ENCODE measurements around the gene PLPPR2. TPM values are rescaled to one million over a fixed set of nuclear protein-coding genes. Genes with fewer than 3 reads are reported as not detected.

PLPPR2 gene
- total RNA-seq, 2 experiments from 2014 or later, result 3.6 to 4.7 TPM

DNA sequence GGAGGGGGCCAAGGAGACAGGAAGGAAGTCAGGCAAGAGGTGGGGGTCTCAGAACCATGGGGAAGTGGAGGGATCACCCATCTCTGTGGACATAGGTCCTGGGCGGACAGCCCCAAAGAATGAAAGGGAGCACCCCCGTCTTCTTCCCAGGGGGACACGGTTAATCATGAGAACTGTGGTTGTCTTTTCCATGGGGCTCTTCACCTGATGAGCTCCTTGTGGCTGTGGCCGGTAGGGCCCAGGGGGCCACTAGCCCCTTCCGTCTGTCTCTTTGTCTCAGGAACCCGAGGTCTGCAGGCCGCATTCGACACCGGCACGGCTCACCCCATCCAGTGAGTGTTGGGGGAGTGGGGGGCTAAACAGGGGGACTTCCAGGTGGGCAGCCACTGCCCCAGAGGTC, 8.6 kb downstream of the PLPPR2 start:
- Mint-ChIP-seq H3K27me3 (no peaks in the 10 kb centered on the region), H3K9me3 (no peaks in the 10 kb centered on the region), H3K4me1 (ENCODE audit: low read depth) (no peaks in the 10 kb centered on the region), H3K36me3 (peaks cover 4% of the 10 kb centered on the region), H3K27ac (no peak overlapping the region), H3K4me3 (no peak overlapping the region)
- intact Hi-C loops (cut with micrococcal nuclease), result no loop called here
- no peak for DNase-seq
- ChIA-PET CTCF (no interaction called here), POLR2A (interaction anchor here (0.6 kb wide), 1 partner anchor 24 kb away, joined by 3 read pairs; no protein-coding TSS in a partner anchor)

DNA sequence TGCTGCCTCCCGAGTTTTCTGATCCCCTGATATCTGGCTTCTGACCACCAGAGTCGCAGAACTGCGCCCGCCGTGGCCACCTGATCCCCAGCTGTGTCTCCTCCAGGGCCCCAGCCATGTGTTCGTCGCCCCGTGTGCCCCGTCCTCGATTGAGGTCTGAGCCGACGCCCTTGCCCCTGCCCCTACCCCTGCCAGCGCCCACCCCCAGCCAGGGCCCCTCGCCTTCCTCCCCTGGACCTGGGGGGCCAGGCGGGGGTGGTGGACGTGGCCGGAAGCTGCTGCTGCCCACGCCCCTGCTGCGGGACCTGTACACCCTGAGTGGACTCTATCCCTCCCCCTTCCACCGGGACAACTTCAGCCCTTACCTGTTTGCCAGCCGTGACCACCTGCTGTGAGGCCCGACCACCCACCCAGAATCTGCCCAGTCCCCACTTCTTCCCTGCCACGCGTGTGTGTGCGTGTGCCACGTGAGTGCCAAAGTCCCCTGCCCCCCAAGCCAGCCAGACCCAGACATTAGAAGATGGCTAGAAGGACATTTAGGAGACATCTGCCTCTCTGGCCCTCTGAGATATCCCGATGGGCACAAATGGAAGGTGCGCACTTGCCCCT, 9.2 kb downstream of the PLPPR2 start:
- ChIA-PET POLR2A (no interaction called here), CTCF (no interaction called here)
- Mint-ChIP-seq H3K4me3 (no peak overlapping the region), H3K4me1 (ENCODE audit: low read depth) (no peaks in the 10 kb centered on the region), H3K27me3 (no peaks in the 10 kb centered on the region), H3K9me3 (no peaks in the 10 kb centered on the region), H3K27ac (no peak overlapping the region), H3K36me3 (peaks cover 4% of the 10 kb centered on the region)
- intact Hi-C loops (cut with micrococcal nuclease), result no loop called here
- DNase-seq, result no peak

DNA sequence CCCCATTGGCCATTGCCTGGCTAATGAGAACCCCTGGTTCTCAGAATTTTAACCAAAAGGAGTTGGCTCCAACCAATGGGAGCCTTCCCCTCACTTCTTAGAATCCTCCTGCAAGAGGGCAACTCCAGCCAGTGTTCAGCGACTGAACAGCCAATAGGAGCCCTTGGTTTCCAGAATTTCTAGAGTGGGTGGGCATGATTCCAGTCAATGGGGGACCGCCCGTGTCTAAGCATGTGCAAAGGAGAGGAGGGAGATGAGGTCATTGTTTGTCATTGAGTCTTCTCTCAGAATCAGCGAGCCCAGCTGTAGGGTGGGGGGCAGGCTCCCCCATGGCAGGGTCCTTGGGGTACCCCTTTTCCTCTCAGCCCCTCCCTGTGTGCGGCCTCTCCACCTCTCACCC, 9.7 kb downstream of the PLPPR2 start:
- Mint-ChIP-seq H3K9me3 (no peaks in the 10 kb centered on the region), H3K27me3 (no peaks in the 10 kb centered on the region), H3K36me3 (peaks cover 4% of the 10 kb centered on the region), H3K4me3 (no peak overlapping the region), H3K4me1 (ENCODE audit: low read depth) (no peaks in the 10 kb centered on the region), H3K27ac (no peak overlapping the region)
- DNase-seq, result no peak
- intact Hi-C loops (cut with micrococcal nuclease), result no loop called here
- POLR2A ChIA-PET, result no interaction called here
- CTCF ChIA-PET, result no interaction called here

DNA sequence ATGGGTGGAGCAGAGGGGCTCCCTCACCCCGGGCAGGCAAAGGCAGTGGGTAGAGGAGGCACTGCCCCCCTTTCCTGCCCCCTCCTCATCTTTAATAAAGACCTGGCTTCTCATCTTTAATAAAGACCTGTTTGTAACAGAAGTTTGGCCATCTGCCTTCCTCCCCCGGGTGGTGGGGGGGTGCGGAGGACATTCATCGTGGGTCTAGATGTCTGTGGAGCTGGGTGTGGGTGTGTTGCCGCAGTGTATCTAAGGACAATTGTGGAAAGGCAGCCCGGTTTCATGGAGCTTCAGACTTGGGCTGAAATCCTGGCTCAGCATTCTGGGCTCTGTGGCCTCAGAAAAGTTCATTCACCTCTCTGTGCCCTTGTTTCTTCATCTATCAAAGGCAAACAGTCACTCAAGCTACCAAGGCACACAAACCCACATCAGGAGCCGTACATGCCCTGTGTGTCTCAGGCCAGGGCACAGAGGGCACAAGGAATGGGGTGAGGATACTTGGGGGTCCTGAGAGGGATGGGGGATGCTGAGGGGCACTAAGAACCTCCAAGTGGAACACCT, 10.4 kb downstream of the PLPPR2 start:
- Mint-ChIP-seq H3K4me3 (no peak overlapping the region), H3K4me1 (ENCODE audit: low read depth) (no peaks in the 10 kb centered on the region), H3K27ac (no peak overlapping the region), H3K27me3 (no peaks in the 10 kb centered on the region), H3K36me3 (peaks cover 6% of the 10 kb centered on the region), H3K9me3 (no peaks in the 10 kb centered on the region)
- intact Hi-C loops (cut with micrococcal nuclease), result no loop called here
- DNase-seq, result no peak
- CTCF ChIA-PET, result no interaction called here
- POLR2A ChIA-PET, result no interaction called here

DNA sequence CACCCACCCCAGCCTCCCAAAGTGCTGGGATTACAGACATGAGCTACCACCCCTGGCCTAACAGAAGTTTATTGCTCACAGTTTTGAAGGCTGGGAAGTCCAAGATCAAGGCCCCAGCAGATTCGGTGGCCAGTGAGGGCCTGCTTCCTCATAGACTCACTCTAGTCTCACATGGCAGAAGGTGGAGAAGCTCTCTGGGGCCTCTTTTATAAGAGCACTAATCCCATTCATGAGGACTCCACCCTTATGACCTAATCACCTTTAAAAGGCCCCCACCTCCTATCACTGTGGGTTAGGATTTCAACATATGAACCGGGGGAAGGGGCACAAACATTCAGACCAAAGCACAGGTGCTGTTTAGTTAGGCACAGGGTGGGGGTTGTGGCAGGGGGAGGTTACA, 12.3 kb downstream of the PLPPR2 start:
- intact Hi-C loops (cut with micrococcal nuclease), result no loop called here
- ChIA-PET POLR2A (no interaction called here), CTCF (interaction anchor here (1.3 kb wide), 1 partner anchor 13 kb away, joined by 6 read pairs; no protein-coding TSS in a partner anchor)
- Mint-ChIP-seq H3K9me3 (no peaks in the 10 kb centered on the region), H3K27ac (no peak overlapping the region), H3K36me3 (peaks cover 11% of the 10 kb centered on the region), H3K4me3 (no peak overlapping the region), H3K4me1 (ENCODE audit: low read depth) (no peaks in the 10 kb centered on the region), H3K27me3 (no peaks in the 10 kb centered on the region)
- DNase-seq, result no peak

DNA sequence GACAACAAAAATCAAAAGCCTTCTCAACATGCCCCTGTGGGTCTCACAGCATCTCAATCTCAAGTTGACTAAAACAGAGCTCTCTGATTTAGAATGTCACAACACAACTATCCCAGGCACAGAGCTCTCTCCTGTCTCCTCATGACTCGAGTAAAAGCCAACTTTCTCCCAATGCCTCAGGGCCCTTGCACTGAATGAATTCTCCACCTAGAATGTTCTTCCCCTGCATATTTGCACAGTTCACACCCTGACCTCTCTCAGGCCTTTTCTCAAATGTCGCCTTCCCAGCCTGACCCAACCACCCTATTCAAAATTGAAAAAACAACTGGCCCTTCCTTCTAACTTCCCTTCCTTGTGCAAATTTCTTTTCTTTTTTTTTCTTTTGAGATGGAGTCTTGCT, 15.5 kb downstream of the PLPPR2 start:
- H3K4me3 Mint-ChIP-seq, result no peak overlapping the region
- ChIA-PET CTCF (no interaction called here), POLR2A (no interaction called here)
- intact Hi-C loops (cut with micrococcal nuclease), result no loop called here
- peaks cover 6% of the 10 kb centered on the region for H3K4me1 Mint-ChIP-seq (ENCODE audit: low read depth)
- H3K36me3 Mint-ChIP-seq, result peaks cover 14% of the 10 kb centered on the region
- H3K27ac Mint-ChIP-seq, result peak overlapping the region; percentile 6
- no peaks in the 10 kb centered on the region for H3K9me3 Mint-ChIP-seq
- DNase-seq, result no peak
- no peaks in the 10 kb centered on the region for H3K27me3 Mint-ChIP-seq

DNA sequence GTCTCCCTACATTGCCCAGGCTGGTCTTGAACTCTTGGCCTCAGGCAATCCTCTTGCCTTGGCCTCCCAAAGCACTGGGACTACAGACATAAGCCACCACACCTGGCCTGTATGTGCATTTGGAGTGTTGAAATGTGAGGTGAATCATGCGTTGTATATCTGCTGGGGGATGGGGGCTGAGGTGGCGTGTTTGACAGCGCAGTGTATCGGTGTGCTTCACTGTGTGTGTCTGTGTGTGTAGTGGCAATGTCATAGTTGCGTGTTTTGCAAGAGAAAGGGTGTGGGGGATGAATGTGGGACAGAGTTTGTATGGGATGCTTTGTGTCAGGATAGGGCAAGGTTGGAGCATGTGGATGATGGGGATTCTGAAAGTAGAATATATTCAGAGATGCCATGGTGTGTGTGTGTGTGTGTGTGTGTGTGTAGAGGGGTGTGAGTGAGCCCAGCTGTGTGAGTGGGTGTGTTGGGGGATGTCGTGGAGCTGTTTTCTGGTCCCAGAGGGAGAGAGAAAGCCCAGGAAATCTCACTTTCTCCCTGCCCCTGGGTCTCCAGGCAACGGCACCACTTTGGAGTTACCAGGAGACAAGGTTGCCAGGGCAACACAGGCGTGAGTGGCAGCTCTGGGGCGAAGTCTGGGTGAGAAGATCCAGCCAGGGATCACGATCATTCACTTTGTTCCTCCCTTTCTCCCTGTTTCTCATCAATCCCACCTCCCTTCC, 18.1 kb downstream of the PLPPR2 start:
- peaks cover 27% of the 10 kb centered on the region for H3K36me3 Mint-ChIP-seq
- H3K4me1 Mint-ChIP-seq (ENCODE audit: low read depth), result peaks cover 23% of the 10 kb centered on the region
- intact Hi-C loops (cut with micrococcal nuclease), result no loop called here
- H3K27ac Mint-ChIP-seq, result no peak overlapping the region
- H3K9me3 Mint-ChIP-seq, result no peaks in the 10 kb centered on the region
- no peak for DNase-seq
- CTCF ChIA-PET, result interaction anchor here (2.3 to 4.9 kb wide), 2 partner anchors 10 to 109 kb away, joined by 17 to 36 read pairs; partner anchors contain the start of gene EPOR
- H3K27me3 Mint-ChIP-seq, result no peaks in the 10 kb centered on the region
- POLR2A ChIA-PET, result no interaction called here
- H3K4me3 Mint-ChIP-seq, result peak overlapping the region; percentile 4

DNA sequence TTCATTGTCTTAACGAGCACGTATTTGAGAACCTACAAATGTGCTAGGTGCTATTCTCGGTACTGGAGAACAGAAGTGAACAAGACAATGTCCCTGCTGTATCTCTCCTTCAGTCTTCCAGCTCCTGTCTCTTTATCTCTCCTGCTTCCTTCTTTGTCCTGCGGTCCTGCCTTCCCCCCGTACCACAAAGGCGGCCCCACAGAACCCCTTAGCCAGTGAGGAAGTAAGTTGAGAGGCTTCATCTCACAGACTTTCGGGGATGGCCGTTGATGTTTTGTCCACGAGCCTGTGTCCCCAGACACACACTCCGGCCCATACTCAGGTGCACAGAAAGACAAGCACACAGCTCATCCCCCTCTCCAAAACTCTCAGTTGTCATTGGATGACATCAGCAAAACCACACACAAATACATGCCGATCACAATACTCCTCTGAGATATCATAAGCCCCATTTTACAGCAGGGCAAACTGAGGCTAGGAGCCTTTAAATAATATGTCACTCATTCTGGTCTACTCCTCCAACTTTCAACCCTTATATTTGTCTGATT, 18.7 kb downstream of the PLPPR2 start:
- CTCF ChIA-PET, result interaction anchor here (1.0 to 4.9 kb wide), 4 partner anchors 10 to 590 kb away, joined by 4 to 36 read pairs (median 12); partner anchors contain the start of genes CCDC159, EPOR and TMEM205
- no peak overlapping the region for H3K4me3 Mint-ChIP-seq

DNA sequence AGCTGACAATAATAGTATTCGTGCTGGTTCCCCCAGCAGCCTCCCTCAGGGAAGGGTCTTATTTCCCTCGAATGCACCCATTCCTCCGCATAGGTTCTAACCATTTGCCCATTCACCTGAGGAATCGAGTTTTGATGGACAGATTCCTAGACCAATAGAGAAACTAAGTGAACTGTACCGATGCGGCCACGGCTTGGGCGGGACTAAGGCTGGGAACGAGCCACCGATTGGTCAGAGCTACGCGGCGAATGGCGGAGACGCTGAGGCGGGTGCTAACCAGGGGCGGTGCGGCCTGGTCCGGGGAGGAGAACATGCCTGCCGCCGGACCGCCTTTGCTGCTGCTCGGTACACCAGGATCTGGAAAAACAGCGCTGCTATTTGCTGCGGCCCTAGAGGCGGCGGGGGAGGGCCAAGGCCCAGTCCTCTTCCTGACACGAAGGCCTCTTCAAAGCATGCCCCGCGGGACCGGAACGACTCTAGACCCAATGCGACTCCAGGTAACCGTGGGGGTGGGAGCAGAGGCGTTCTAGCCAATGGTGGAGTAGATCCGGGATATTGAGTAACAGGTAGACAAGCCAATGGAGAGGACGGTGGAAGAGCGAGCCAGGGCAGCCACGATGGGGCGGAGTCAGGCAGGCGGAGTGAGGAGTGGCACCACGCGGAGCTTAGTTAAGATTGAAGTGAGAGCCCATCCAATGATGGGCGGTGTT, 19.4 kb downstream of the PLPPR2 start, which contains the start of gene SWSAP1:
TSS of gene SWSAP1 (plus strand) at position 234 of the 710 bp plus-strand sequence. CDS start at position 249, 15 bp downstream.
- ChIA-PET POLR2A (interaction anchor here (0.6 to 2.5 kb wide), 9 partner anchors 9 to 154 kb away, joined by 3 to 10 read pairs (median 4); partner anchors contain the start of genes CCDC159, ECSIT, EPOR and RAB3D), CTCF (interaction anchor here (0.6 to 4.9 kb wide), 8 partner anchors 9 to 1589 kb away, joined by 3 to 36 read pairs (median 7); partner anchors contain the start of genes CCDC159, EPOR, ODAD3 and PRKCSH)
- intact Hi-C loops (cut with micrococcal nuclease), result loop anchor here (1.0 kb wide), 5 partner anchors 8 to 223 kb away; partner anchors contain the start of genes CCDC159, ODAD3, PRKCSH and TMEM205
- no peak within 1 kb of the TSS for H3K4me3 Mint-ChIP-seq
- H3K27ac Mint-ChIP-seq, result no peak within 1 kb of the TSS
- H3K9me3 Mint-ChIP-seq, result no peaks in the 10 kb centered on the region
- H3K4me1 Mint-ChIP-seq (ENCODE audit: low read depth), result peaks cover 28% of the 10 kb centered on the region
- peak; percentile 99 for DNase-seq
- peaks cover 27% of the 10 kb centered on the region for H3K36me3 Mint-ChIP-seq
- no peaks in the 10 kb centered on the region for H3K27me3 Mint-ChIP-seq

More for the DNA sequence above, 18.7 kb downstream of the PLPPR2 start:
- intact Hi-C loops (cut with micrococcal nuclease), result loop anchor here (1.0 kb wide), 3 partner anchors 8 to 223 kb away; partner anchors contain the start of genes CCDC159, TMEM205 and ZNF627
- DNase-seq, result no peak
- peaks cover 28% of the 10 kb centered on the region for H3K4me1 Mint-ChIP-seq (ENCODE audit: low read depth)
- H3K27ac Mint-ChIP-seq, result no peak overlapping the region
- POLR2A ChIA-PET, result interaction anchor here (1.1 to 2.5 kb wide), 5 partner anchors 10 to 132 kb away, joined by 3 to 10 read pairs (median 7); partner anchors contain the start of genes CCDC159, EPOR, RAB3D and TMEM205
- peaks cover 27% of the 10 kb centered on the region for H3K36me3 Mint-ChIP-seq
- H3K9me3 Mint-ChIP-seq, result no peaks in the 10 kb centered on the region
- H3K27me3 Mint-ChIP-seq, result no peaks in the 10 kb centered on the region

DNA sequence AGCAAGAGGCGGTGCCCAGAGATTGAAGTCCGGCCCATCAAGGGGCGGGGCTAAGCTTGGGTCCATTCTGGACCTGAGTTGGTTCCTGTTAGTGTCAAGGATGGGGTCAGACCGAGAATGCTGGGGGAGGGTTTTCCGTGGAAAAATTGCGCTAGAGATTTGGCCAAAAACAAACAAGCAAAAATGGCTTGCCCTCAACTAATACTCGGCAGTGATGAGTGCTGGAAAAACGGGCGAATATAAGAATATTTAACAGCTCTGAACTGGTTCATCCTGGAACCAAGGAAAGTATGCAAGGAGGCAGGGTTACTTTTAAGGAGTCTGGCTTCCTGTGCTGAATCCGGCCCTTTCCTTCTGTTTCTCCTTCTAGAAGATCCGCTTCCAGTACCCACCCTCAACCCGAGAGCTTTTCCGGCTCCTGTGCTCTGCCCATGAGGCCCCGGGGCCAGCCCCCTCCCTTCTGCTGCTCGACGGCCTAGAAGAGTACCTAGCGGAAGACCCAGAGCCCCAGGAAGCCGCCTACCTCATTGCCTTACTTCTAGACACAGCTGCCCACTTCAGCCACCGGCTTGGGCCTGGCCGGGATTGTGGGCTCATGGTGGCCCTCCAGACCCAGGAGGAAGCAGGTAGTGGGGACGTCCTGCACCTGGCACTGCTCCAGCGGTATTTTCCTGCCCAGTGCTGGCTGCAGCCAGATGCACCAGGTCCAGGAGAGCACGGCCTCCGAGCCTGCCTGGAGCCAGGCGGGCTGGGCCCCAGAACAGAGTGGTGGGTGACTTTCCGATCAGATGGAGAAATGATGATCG, 20.1 kb downstream of the PLPPR2 start:
- DNase-seq, result peak; percentile 88
- no peaks in the 10 kb centered on the region for H3K9me3 Mint-ChIP-seq
- peaks cover 35% of the 10 kb centered on the region for H3K4me1 Mint-ChIP-seq (ENCODE audit: low read depth)
- H3K27me3 Mint-ChIP-seq, result no peaks in the 10 kb centered on the region
- no peak overlapping the region for H3K4me3 Mint-ChIP-seq
- H3K36me3 Mint-ChIP-seq, result peaks cover 29% of the 10 kb centered on the region
- ChIA-PET CTCF (interaction anchor here (0.6 to 4.9 kb wide), 9 partner anchors 8 to 1588 kb away, joined by 3 to 36 read pairs (median 7); partner anchors contain the start of genes CCDC159, EPOR, ODAD3 and PRKCSH), POLR2A (interaction anchor here (0.6 to 2.5 kb wide), 10 partner anchors 8 to 154 kb away, joined by 3 to 10 read pairs (median 4); partner anchors contain the start of genes CCDC159, ECSIT, EPOR and RAB3D)
- no peak overlapping the region for H3K27ac Mint-ChIP-seq
- intact Hi-C loops (cut with micrococcal nuclease), result loop anchor here (1.0 kb wide), 2 partner anchors 60 to 130 kb away; partner anchors contain the start of genes ODAD3, PRKCSH and ZNF653

All from activated CD4-positive, alpha-beta memory T cell treated with anti-CD3 and anti-CD28 coated beads for 36 hours (primary cell).